ENCODE data around the gene PCGF5.

The PCGF5 gene

DNA sequence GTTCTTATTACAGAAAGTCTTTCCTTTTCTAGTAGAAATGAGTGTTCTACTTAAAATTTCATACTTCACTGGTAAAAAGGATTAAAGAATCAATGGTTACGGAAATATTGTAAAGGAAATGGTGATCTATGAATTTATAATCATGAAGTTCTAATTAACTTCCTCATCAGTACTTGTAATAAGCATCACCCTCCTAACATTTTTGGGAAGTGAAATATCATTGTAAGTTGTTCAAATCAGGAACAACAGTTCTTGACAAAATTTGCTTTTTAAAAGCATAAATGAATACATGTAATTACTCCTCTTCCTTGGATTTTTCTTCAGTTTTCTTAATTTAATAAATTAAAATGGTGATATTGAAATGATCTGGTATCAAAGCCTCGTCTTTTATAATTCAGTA, 5.6 kb upstream of the PCGF5 start:
- Histone ChIP-seq H3K27me3 (ENCODE audit: insufficient read depth, low read length) (peaks cover 20% of the 10 kb centered on the region), H3K4me1 (ENCODE audit: insufficient read depth, low read length) (no peaks in the 10 kb centered on the region), H3K27ac (ENCODE audit: low read length) (no peak overlapping the region), H3K9me3 (ENCODE audit: insufficient read depth, low read depth, low read length) (no peaks in the 10 kb centered on the region), H3K9ac (ENCODE audit: low read depth, low read length) (no peak overlapping the region), H3K36me3 (ENCODE audit: insufficient read depth, low read depth, low read length) (no peaks in the 10 kb centered on the region), H3K4me3 (ENCODE audit: low read length) (no peak overlapping the region)

DNA sequence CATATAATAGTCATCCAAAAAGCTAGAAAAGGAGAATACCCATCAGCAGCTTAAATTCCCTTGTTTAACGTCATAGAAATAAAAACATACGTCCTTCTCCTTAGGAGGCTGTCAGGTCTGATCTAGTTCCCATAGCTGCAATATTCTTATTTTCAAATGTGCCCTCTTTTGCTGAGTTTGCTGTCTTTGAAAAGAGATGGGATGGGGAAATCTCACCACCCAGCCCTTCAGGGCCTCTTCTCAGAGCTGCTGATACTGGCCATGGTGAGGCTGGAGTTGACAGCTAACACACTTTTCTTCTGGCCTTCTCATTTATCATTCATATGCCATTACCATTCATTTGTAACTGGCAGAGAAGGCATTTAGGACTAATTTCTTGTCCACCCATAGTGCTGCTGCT, 5.1 kb upstream of the PCGF5 start:
- peaks cover 25% of the 10 kb centered on the region for H3K27me3 ChIP-seq (ENCODE audit: insufficient read depth, low read length)
- no peaks in the 10 kb centered on the region for H3K4me1 ChIP-seq (ENCODE audit: insufficient read depth, low read length)
- no peak overlapping the region for H3K9ac ChIP-seq (ENCODE audit: low read depth, low read length)
- no peak overlapping the region for H3K27ac ChIP-seq (ENCODE audit: low read length)
- H3K36me3 ChIP-seq (ENCODE audit: insufficient read depth, low read depth, low read length): no peaks in the 10 kb centered on the region
- no peak overlapping the region for H3K4me3 ChIP-seq (ENCODE audit: low read length)
- H3K9me3 ChIP-seq (ENCODE audit: insufficient read depth, low read depth, low read length): no peaks in the 10 kb centered on the region

DNA sequence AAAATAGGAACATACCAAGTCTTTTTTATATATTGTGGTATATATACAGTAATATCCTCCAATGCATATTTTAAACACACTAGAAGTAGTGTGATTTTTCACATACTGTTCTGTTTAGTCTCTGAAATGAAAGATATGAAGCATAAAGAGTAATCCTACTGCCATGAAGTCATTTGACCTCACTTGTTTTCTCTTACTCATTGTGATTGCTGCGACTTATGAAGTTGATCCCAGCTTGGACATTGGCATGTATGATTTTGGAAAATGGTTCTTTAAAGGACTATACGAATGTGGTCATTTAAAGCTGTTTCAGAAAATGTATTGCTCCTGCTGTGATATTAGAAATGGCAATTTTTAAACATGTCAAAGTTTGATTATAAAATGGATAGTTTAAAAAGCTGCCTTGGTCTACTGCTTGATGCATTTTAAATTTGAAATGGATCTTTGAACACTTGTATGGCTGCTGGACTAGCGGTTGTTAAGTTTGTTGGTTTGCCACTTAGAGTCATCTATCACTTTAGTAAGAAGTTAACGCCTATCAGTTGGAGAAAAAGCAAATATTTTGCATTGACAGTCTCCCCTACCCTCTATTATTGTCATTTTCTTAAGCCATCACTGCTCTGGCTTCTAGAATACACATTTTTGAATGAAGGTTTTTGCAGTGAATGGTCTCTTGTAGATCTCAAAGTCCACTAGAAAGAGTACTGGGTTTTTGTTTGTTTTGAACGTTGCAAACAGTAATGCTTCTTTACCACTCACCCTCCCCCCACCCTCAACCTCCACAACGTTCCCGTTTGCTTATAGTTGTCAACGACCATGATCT, 881 bp upstream of the PCGF5 start:
- Histone ChIP-seq H3K4me1 (ENCODE audit: insufficient read depth, low read length) (no peaks in the 10 kb centered on the region), H3K4me3 (ENCODE audit: low read length) (peak overlapping the region; percentile 71), H3K9ac (ENCODE audit: low read depth, low read length) (no peak overlapping the region), H3K27ac (ENCODE audit: low read length) (no peak overlapping the region), H3K36me3 (ENCODE audit: insufficient read depth, low read depth, low read length) (no peaks in the 10 kb centered on the region), H3K27me3 (ENCODE audit: insufficient read depth, low read length) (peaks cover 55% of the 10 kb centered on the region), H3K9me3 (ENCODE audit: insufficient read depth, low read depth, low read length) (no peaks in the 10 kb centered on the region)

DNA sequence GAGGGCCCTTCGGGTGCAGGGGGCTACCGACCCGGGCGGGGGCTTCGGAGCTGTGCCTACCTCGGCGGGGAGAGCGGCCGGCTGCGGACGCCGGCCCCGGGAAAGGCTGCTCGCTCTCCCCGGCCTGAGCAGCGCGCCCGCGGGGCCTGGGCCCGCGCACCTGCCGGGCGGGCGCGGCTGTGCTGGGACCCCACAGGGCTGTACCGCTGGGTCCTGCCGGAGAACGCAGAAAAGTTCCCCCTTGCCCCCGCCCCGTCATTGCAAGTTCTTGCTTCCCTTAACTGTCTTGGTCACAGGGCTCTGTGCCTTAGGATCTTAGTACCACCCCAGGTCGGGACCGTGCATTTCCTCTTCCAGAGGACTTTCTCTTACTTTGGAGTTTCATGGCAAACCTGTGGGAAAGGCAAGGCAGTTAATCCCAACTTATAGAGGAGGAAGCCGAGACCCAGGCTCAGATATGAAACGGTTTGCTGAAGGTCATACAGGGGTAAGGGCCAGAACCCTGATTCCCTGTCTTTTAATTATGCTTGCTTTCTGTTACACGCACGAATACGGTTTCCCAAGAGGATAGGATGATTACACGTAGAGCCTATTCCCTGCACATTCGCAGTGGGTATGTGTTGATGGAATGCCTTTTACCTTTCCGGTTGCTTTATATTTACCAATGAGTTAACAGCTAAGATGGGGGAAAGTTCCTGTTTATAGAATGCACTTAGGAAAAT, 652 bp downstream of the PCGF5 start:
- H3K9ac ChIP-seq (ENCODE audit: low read depth, low read length): peak overlapping the region; percentile 67; the same call in 1 of the 2 replicates
- no peak overlapping the region for H3K27ac ChIP-seq (ENCODE audit: low read length)
- H3K4me1 ChIP-seq (ENCODE audit: insufficient read depth, low read length): no peaks in the 10 kb centered on the region
- H3K36me3 ChIP-seq (ENCODE audit: insufficient read depth, low read depth, low read length): no peaks in the 10 kb centered on the region
- H3K9me3 ChIP-seq (ENCODE audit: insufficient read depth, low read depth, low read length): no peaks in the 10 kb centered on the region
- peaks cover 55% of the 10 kb centered on the region for H3K27me3 ChIP-seq (ENCODE audit: insufficient read depth, low read length)
- H3K4me3 ChIP-seq (ENCODE audit: low read length): peak overlapping the region; percentile 78

DNA sequence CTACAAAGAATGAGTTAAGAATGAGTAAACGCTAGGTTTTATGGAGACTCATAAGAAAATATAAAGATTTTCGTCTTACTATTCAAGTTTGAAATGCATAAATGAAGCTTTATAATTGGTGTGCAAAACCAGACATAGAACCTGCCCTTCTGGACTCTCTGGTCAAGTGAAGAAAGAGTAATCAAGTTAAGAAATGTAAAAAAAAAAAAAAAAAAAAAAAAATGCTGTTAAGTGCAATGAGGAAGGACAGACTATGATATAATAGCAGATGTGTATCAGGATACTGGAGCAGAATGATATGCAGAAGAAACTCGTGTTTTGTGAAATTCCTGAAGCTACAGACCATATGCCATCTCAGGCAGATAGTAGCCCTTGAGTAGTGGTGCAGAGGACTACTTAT, 5.6 kb downstream of the PCGF5 start:
- no peak overlapping the region for H3K9ac ChIP-seq (ENCODE audit: low read depth, low read length)
- no peaks in the 10 kb centered on the region for H3K36me3 ChIP-seq (ENCODE audit: insufficient read depth, low read depth, low read length)
- H3K4me3 ChIP-seq (ENCODE audit: low read length): no peak overlapping the region
- peaks cover 25% of the 10 kb centered on the region for H3K27me3 ChIP-seq (ENCODE audit: insufficient read depth, low read length)
- H3K4me1 ChIP-seq (ENCODE audit: insufficient read depth, low read length): 0 out of 2 replicates have a peak, but pooled peaks cover 2% of the 10 kb centered on the region
- H3K27ac ChIP-seq (ENCODE audit: low read length): no peak overlapping the region
- H3K9me3 ChIP-seq (ENCODE audit: insufficient read depth, low read depth, low read length): no peaks in the 10 kb centered on the region

DNA sequence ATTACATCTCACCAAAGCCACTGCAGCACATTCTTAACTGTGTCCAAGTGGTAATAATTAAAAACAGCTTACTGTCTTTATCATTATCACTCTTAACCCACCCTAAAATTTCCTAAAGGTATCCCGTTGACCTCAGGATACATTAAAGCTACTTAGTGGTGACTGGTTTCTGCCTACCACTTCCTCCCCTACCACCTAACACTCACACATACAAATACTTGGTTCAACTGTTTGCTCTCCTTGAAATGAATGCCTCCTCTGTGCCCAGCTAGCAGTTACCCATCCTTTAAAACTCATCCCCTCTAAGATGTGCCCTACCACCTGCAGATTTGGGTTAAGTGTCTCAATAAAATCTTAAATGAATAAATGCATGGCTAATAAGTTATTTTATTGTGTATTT, 7.1 kb downstream of the PCGF5 start:
- Histone ChIP-seq H3K36me3 (ENCODE audit: insufficient read depth, low read depth, low read length) (no peaks in the 10 kb centered on the region), H3K27me3 (ENCODE audit: insufficient read depth, low read length) (peaks cover 10% of the 10 kb centered on the region), H3K9me3 (ENCODE audit: insufficient read depth, low read depth, low read length) (no peaks in the 10 kb centered on the region), H3K9ac (ENCODE audit: low read depth, low read length) (no peak overlapping the region), H3K4me1 (ENCODE audit: insufficient read depth, low read length) (0 out of 2 replicates have a peak, but pooled peaks cover 2% of the 10 kb centered on the region), H3K4me3 (ENCODE audit: low read length) (no peak overlapping the region), H3K27ac (ENCODE audit: low read length) (no peak overlapping the region)

DNA sequence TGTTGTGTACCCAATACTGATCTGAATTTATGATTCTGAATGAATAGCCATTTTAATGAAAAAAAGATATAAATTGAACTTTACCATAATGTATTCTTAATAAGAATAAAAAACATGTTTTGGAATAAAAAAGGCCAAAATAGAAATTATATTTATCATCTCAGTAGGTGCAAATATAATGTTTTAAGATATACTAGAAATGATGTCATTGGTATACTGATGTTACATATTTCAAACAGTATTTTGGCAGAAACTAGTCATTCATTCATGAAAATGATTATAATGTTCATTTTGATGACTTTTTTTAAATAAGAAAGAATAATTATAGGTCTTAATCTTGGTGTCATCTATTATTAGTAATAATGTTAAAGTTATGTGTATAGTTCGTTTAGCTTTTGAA, 9.2 kb downstream of the PCGF5 start:
- Histone ChIP-seq H3K27ac (ENCODE audit: low read length) (no peak overlapping the region), H3K4me1 (ENCODE audit: insufficient read depth, low read length) (0 out of 2 replicates have a peak, but pooled peaks cover 2% of the 10 kb centered on the region), H3K9me3 (ENCODE audit: insufficient read depth, low read depth, low read length) (no peaks in the 10 kb centered on the region), H3K27me3 (ENCODE audit: insufficient read depth, low read length) (no peaks in the 10 kb centered on the region), H3K36me3 (ENCODE audit: insufficient read depth, low read depth, low read length) (no peaks in the 10 kb centered on the region), H3K9ac (ENCODE audit: low read depth, low read length) (no peak overlapping the region), H3K4me3 (ENCODE audit: low read length) (no peak overlapping the region)

DNA sequence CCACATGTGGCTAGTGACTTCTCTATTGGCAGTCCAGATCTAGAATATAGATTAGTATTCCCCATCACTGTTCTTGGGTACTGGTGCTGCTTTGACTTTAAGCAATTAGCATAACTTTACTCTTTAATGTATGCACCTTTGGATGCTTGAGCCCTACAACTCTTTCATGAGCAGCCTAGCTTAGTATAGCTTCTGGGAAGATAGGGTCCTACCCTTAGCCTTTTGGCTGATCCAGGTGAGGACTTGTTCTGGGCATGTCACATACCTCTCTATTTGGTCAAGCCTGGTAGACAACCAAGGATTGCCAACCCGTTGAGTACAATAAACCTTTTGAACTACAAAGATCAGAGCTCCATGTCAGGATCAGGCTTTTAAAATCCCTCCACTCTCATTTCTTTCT, 17.7 kb downstream of the PCGF5 start:
- Histone ChIP-seq H3K9ac (ENCODE audit: low read depth, low read length) (no peak overlapping the region), H3K4me1 (ENCODE audit: insufficient read depth, low read length) (no peaks in the 10 kb centered on the region), H3K27me3 (ENCODE audit: insufficient read depth, low read length) (peaks cover 18% of the 10 kb centered on the region), H3K36me3 (ENCODE audit: insufficient read depth, low read depth, low read length) (no peaks in the 10 kb centered on the region), H3K9me3 (ENCODE audit: insufficient read depth, low read depth, low read length) (no peaks in the 10 kb centered on the region), H3K4me3 (ENCODE audit: low read length) (no peak overlapping the region), H3K27ac (ENCODE audit: low read length) (no peak overlapping the region)

DNA sequence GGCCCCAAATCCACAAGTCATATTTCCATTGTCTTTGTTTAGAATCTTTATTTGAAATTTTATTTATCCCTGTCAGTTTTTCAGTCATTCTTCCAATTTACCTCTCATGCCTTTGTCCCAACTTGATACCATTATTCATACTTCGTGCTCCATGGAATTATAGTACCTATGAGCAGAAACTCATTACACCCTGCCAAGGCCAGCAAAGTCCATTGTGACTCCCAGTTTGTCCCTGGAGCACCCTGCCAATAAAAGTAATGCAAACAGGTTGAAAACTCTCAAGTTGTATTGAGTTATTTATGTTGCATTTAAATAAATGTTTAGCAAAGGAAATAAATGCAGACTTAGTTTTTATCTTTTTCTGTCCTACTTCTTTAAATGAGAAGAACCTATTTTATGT, 19.3 kb downstream of the PCGF5 start:
- H3K27ac ChIP-seq (ENCODE audit: low read length): no peak overlapping the region
- H3K36me3 ChIP-seq (ENCODE audit: insufficient read depth, low read depth, low read length): no peaks in the 10 kb centered on the region
- H3K9ac ChIP-seq (ENCODE audit: low read depth, low read length): no peak overlapping the region
- H3K9me3 ChIP-seq (ENCODE audit: insufficient read depth, low read depth, low read length): no peaks in the 10 kb centered on the region
- no peak overlapping the region for H3K4me3 ChIP-seq (ENCODE audit: low read length)
- H3K27me3 ChIP-seq (ENCODE audit: insufficient read depth, low read length): peaks cover 22% of the 10 kb centered on the region
- H3K4me1 ChIP-seq (ENCODE audit: insufficient read depth, low read length): no peaks in the 10 kb centered on the region

DNA sequence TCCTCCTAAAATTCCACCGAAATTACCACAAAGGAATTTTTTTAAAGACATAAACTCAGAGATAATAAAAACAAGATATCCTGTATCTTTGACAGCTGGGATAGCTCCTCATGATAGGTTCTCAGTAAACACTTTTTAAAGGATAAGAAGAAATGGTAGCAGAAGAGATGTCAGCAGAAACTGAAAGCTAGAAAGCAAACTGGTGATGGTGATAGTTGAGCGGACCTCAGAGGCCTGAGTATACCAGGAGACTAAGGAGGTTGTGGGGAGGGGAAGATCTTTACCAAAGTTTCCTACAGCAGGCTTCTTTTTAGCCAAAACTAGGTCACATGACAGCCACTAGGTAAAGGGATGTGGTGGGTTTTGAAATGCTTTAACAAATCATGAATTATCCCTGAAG, 22.5 kb downstream of the PCGF5 start:
- Histone ChIP-seq H3K36me3 (ENCODE audit: insufficient read depth, low read depth, low read length) (no peaks in the 10 kb centered on the region), H3K4me1 (ENCODE audit: insufficient read depth, low read length) (no peaks in the 10 kb centered on the region), H3K27ac (ENCODE audit: low read length) (no peak overlapping the region), H3K9me3 (ENCODE audit: insufficient read depth, low read depth, low read length) (no peaks in the 10 kb centered on the region), H3K4me3 (ENCODE audit: low read length) (no peak overlapping the region), H3K9ac (ENCODE audit: low read depth, low read length) (no peak overlapping the region), H3K27me3 (ENCODE audit: insufficient read depth, low read length) (peaks cover 21% of the 10 kb centered on the region)

DNA sequence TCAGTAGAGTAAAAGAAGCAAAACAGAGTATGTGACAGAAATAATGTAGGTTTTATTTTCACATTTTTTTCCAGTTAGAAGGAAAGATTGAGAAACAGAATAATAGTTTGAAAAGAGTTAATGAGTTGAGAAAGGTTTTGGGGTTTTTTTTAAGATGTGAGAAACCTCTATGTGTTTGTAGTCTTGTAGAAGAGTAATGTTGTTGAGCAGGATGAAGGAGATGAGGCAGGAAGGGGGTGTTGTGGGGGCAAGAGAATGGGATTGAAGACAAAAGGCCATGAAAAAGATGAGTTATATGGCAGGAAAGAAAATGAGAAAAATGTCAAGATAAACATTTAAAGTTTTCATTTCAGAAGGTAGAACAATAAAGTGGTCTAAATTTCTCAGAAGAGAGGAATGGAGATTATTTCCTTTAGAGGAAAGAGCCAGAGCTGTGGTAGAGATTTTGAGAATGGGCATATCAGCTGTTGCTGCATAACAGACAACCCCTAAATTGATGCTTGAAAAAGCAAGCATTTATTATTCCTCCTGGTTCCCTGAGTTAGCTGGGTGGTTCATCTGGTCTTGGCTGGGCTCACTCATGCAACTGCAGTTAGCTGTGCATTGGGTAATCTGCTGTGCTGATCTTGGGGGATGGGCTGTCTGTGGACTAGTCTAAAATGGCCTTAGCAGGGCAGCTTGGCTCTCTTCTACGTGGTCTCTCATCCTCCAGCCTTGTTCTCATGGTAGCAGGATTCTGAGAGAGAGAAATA, 27.1 kb downstream of the PCGF5 start:
- H3K27ac ChIP-seq (ENCODE audit: low read length): no peak overlapping the region
- 0 out of 2 replicates have a peak, but pooled peaks cover 7% of the 10 kb centered on the region for H3K27me3 ChIP-seq (ENCODE audit: insufficient read depth, low read length)
- H3K9me3 ChIP-seq (ENCODE audit: insufficient read depth, low read depth, low read length): no peaks in the 10 kb centered on the region
- H3K9ac ChIP-seq (ENCODE audit: low read depth, low read length): no peak overlapping the region
- no peaks in the 10 kb centered on the region for H3K36me3 ChIP-seq (ENCODE audit: insufficient read depth, low read depth, low read length)
- no peaks in the 10 kb centered on the region for H3K4me1 ChIP-seq (ENCODE audit: insufficient read depth, low read length)
- H3K4me3 ChIP-seq (ENCODE audit: low read length): no peak overlapping the region

Measured in iPS-20b (cell line).